ENCODE results near the gene GLIS2. TPM values are rescaled to one million over a fixed set of nuclear protein-coding genes. Genes with fewer than 3 reads are reported as not detected.

Gene GLIS2
- total RNA-seq, 1 donor from 2014 or later: 21.5 TPM

DNA sequence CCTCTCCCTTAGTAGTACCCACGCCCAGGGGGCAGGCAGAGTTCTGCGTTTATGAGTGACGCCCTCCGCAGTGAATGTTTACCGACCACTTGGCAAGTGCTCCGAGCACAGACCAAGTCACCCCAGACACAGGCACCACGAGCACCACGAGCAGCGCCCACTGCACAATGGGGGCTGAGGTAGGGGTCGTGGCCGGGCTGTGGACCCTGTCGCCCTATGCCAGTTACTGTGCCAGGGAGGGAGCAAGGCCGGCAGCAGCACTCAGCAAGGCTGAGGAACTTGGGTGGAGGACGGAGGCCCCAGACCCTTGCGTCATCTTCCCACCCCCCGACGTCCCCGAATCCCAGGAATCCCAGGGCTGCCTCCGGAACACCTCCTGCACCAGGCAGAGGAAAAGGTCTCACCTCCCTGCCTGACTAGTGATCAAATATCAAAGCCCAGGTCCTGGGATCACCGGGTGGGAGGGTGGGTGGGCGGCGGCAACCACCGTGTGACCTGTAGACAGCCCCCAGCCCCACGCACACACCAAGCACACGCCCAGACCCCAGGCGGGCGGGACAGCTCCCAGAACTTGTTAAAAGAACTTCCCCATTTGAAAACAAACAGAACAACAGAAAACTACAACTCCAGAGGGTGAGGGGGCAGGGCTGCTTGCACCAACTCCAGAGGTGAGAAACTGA lies 61.2 kb downstream of the GLIS2 start:
- Histone ChIP-seq H3K4me3 (no peak overlapping the region), H3K27me3 (ENCODE audit: low read depth) (no peaks in the 10 kb centered on the region), H3K9me3 (no peaks in the 10 kb centered on the region), H3K4me1 (peaks cover 72% of the 10 kb centered on the region), H3K27ac (peak overlapping the region; percentile 84), H3K36me3 (peaks cover 25% of the 10 kb centered on the region)
- intact Hi-C loops (cut with DNase I): no loop called here
- no peak for DNase-seq
- ATAC-seq: peak in 1 of 2 donors; percentile 0
- TF ChIP-seq, protein P1, sequence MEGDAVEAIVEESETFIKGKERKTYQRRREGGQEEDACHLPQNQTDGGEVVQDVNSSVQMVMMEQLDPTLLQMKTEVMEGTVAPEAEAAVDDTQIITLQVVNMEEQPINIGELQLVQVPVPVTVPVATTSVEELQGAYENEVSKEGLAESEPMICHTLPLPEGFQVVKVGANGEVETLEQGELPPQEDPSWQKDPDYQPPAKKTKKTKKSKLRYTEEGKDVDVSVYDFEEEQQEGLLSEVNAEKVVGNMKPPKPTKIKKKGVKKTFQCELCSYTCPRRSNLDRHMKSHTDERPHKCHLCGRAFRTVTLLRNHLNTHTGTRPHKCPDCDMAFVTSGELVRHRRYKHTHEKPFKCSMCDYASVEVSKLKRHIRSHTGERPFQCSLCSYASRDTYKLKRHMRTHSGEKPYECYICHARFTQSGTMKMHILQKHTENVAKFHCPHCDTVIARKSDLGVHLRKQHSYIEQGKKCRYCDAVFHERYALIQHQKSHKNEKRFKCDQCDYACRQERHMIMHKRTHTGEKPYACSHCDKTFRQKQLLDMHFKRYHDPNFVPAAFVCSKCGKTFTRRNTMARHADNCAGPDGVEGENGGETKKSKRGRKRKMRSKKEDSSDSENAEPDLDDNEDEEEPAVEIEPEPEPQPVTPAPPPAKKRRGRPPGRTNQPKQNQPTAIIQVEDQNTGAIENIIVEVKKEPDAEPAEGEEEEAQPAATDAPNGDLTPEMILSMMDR (IDR thresholded peaks at IDR 0.05): no peak

DNA sequence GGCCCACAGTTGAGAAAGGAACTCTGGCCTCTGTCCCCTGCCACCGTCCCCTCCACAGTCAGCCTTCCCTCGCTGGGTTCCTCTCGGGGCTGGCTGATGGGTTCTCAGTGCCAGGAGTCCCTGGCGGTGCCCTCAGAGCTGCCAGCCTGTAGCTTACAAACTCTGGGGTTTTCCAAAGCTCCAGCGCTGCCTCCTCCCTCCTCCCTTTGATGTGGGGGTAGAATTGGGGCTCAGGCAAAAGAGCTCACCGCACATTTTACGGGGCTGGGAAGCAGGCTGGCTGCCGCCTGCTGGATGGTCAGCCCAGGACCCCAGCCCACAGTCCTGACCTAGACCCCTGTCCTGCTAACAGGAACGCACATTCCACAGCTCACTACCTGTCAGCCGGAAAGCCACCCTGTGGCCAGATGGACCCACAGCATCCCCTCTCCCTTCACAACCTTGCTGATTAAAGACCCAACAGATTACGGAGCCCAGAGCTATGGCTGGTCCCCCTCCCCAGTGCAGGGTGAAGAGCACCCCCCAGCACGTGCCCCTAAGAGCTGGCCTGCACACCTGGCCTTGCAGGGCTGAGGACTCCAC lies 61.8 kb downstream of the GLIS2 start:
- DNase-seq: no peak
- H3K4me1 ChIP-seq: peaks cover 66% of the 10 kb centered on the region
- intact Hi-C loops (cut with DNase I): no loop called here
- H3K4me3 ChIP-seq: no peak overlapping the region
- no peaks in the 10 kb centered on the region for H3K9me3 ChIP-seq
- peak overlapping the region; percentile 84 for H3K27ac ChIP-seq
- TF ChIP-seq, protein P1 (IDR thresholded peaks at IDR 0.05): no peak
- H3K27me3 ChIP-seq (ENCODE audit: low read depth): no peaks in the 10 kb centered on the region
- peaks cover 31% of the 10 kb centered on the region for H3K36me3 ChIP-seq
- ATAC-seq: no peak

DNA sequence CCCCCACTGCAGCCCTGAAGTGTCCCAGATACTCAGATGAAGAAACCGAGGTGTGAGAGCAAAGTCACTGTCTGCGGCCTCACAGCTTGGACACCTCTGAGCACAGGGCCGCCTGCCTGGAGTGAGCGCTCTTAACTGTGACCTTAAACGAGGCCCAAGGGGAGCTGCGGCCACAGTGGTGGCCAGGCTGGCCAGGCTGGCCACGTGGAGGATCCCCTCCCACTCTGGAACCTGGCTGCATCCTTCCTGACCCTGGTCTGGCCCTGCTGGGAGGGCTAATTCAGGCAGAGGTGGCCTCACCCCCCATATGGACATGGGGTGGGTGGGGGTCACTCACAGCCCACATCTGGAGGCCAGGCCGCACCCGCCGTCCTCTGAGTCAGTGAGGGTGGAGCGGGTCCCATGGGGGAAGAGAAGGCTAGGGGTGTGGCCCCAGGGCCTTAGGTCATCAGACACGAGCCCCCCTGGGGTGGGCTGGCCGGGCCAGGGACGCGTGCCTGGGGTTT lies 62.3 kb downstream of the GLIS2 start:
- Histone ChIP-seq H3K4me3 (no peak overlapping the region), H3K36me3 (peaks cover 36% of the 10 kb centered on the region), H3K27ac (peak overlapping the region; percentile 84), H3K9me3 (no peaks in the 10 kb centered on the region), H3K27me3 (ENCODE audit: low read depth) (no peaks in the 10 kb centered on the region), H3K4me1 (peaks cover 61% of the 10 kb centered on the region)
- ATAC-seq: no peak
- intact Hi-C loops (cut with DNase I): no loop called here
- DNase-seq: no peak
- TF ChIP-seq, protein P1 (IDR thresholded peaks at IDR 0.05): no peak

DNA sequence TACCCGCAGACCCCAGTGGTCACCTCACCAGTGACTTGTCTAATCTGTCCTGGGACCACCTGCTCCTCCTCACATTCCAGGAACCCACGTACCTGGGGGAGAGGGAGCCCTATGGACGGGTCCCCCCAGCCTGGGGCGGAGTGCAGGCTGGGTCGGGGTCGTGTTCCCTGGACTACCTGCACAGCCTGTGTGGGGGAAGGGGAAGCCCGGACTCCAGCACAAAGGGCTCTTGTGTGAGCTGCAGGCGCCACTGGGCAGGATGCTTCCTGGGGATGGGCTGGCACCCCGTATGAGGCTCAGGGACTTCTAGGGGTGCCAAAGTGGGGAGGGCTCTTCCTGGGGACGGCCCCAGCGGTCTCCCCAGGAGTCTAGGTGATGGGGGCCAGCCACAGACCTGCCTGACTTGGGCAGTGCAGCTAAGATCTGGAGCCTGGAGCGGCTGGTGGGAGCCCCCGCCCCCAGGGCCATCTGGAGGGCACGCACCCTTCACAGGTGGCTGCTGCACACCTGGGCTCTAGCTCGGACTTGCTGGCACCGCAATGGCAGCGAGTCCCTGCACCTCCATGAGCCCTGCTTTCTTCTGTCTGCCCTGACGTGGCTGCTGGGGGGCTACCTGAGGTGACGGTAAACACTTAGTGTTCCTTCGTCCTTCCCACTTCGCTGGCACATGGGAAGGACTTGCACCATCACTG lies 63.3 kb downstream of the GLIS2 start:
- Histone ChIP-seq H3K27ac (no peak overlapping the region), H3K9me3 (no peaks in the 10 kb centered on the region), H3K27me3 (ENCODE audit: low read depth) (no peaks in the 10 kb centered on the region), H3K4me1 (peaks cover 60% of the 10 kb centered on the region), H3K4me3 (no peak overlapping the region), H3K36me3 (peaks cover 46% of the 10 kb centered on the region)
- no peak for DNase-seq
- intact Hi-C loops (cut with DNase I): no loop called here
- TF ChIP-seq, protein P1 (IDR thresholded peaks at IDR 0.05): no peak
- ATAC-seq: no peak

DNA sequence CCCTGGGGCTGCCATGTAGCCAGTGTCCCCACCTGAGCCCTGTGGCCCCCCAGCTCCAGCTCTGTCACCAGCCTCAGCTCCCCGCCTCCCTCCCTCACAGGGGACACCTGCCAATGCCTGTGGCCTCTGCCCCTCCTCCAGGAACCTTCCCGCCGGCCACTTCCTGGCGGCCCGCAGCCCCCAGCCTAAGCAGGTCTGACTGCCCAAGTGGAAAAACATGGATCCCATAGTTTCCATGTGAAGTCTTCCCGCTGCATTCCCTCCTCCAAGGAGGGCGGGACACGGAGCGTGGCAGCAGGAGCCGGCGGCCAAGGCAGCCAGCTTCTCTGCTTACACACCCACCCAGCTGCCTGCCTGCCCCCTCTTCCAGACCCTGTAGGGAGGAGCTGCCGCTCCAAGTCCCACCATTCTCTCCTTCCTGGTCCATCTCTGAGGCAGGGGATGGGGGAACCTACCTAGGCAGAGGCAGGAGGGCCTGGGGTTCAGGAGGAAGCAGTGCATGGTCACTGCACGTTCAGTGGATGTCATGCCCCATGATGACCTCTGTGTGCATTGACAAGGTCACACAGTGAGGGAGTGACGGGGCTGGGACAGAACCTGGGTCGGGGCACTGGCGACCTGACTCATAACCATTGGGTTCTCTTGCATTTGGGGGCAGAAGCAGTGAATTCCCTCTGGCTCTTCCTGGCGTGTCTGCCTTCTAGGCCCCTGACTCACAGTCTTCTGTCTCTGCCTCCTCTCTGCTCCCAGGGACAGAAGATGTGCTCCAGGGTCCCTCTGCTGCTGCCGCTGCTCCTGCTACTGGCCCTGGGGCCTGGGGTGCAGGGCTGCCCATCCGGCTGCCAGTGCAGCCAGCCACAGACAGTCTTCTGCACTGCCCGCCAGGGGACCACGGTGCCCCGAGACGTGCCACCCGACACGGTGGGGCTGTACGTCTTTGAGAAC lies 64.5 kb downstream of the GLIS2 start:
- ATAC-seq (no peak), DNase-seq (no peak)
- Histone ChIP-seq H3K4me1 (peaks cover 50% of the 10 kb centered on the region), H3K9me3 (no peaks in the 10 kb centered on the region), H3K4me3 (no peak overlapping the region), H3K27ac (no peak overlapping the region), H3K27me3 (ENCODE audit: low read depth) (no peaks in the 10 kb centered on the region), H3K36me3 (peaks cover 58% of the 10 kb centered on the region)
- intact Hi-C loops (cut with DNase I): no loop called here
- TF ChIP-seq, protein P1 (IDR thresholded peaks at IDR 0.05): no peak

Measured in lower lobe of right lung (tissue), 2 donors.